ENCODE results near the gene KIF25.

GRCh38 chr6:168090706-168091105 lies 93.2 kb downstream of the KIF25 start:
- TF ChIP-seq CTCF (conservative IDR thresholded peaks at IDR 0.05; ENCODE audit: low read depth, low read length) = no peak
- TF ChIP-seq EZH2 (IDR thresholded peaks at IDR 0.05; ENCODE audit: borderline replicate concordance, low read depth, low read length, poor library complexity, severe bottlenecking) = no peak
